HG02623 (cell line): ENCODE measurements around the gene MTIF2.
"Not testable (repeated sequence)": the region's sequence is repeated elsewhere in the genome, so short reads cannot be mapped to it uniquely, and the experiment has no call there.

Experiments
- ATAC-seq: cut with Tn5 transposase; IDR thresholded peaks from one replicate; pipeline ENCODE4 v1.9.1; 2021; ENCODE audit warnings: moderate library complexity; ENCODE audit not compliant: unreplicated experiment

The MTIF2 gene, protein sequence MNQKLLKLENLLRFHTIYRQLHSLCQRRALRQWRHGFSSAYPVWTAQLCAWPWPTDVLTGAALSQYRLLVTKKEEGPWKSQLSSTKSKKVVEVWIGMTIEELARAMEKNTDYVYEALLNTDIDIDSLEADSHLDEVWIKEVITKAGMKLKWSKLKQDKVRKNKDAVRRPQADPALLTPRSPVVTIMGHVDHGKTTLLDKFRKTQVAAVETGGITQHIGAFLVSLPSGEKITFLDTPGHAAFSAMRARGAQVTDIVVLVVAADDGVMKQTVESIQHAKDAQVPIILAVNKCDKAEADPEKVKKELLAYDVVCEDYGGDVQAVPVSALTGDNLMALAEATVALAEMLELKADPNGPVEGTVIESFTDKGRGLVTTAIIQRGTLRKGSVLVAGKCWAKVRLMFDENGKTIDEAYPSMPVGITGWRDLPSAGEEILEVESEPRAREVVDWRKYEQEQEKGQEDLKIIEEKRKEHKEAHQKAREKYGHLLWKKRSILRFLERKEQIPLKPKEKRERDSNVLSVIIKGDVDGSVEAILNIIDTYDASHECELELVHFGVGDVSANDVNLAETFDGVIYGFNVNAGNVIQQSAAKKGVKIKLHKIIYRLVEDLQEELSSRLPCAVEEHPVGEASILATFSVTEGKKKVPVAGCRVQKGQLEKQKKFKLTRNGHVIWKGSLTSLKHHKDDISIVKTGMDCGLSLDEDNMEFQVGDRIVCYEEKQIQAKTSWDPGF

DNA sequence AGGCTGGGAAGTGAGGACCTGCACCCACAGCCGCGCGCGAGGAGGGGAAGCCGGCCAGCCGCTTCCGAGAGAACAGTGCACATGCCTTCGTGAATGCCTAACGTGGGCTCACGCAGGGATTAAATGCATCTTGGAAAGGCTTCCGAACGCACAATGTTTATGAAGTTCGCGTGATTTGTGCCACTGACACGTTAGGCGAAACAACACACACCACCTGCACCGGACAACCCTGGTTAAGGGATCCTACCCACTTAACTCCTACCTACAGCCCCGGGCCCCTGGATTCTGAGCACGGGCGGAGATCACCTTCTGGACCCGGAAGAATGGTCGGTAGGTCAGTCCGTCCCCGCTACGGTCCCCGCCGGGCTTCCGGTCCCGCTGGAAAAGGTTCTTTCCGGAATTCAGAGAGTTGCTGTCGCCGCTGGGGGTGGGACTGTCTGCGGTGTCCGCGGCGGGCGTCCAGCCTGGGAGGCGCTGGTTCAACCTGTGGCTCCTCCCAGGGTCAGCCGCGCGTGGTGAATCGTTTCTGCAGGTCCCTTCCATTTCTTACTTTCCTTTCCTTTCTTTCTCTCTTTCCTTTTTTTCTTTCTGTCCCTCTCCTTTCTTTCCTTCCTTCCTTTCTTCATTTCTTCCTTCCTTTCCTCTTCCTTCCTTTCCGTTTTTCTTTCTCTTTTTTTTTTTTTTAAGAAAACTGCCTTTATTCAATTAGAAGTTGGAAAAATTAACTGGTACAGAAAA is at the start of gene MTIF2:
TSS of gene MTIF2 (minus strand) at position 325 of the 738 bp plus-strand sequence. CDS start 5,373 bp downstream, outside the sequence.
- peak; percentile 96 for ATAC-seq

DNA sequence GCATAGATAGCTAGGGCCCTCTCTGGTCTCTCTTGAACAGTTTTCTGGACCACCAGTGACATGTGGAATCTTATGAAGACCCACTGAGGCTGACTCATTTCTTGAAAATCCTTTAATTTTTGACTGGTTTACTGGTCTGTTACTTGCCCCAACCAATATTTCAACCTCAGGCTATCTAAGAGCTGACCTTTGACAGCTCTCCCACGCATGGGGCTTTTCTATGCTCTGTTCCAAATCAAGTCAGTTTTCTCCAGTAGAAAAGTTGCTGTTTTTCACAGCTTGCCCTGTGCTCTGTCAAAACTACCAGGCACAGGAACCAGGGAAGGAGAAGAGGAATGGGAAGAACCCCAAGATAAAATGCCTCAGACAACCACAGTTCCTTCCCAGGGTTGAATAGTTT is 46.0 kb upstream of the MTIF2 start:
- ATAC-seq = no peak

DNA sequence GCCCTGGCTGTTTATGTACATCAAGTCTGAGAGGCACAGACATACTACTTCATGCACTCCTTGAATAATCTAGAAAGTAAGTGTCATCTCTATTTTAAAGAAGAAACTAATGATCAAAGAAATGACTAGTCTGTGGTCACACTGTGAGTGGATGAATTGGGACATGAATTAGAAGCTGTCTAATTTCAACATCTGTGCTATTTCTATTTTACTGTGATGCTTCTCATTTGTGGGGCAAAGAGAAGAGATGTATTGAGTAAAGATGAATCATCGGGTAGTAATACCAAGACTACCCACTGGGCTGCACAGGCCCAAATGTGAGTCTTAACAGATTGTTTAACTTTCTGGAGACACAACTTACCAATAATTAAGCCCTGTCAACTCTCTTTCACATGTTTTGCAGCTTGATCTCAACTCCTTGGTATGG is 42.4 kb upstream of the MTIF2 start:
- ATAC-seq = peak; percentile 89

DNA sequence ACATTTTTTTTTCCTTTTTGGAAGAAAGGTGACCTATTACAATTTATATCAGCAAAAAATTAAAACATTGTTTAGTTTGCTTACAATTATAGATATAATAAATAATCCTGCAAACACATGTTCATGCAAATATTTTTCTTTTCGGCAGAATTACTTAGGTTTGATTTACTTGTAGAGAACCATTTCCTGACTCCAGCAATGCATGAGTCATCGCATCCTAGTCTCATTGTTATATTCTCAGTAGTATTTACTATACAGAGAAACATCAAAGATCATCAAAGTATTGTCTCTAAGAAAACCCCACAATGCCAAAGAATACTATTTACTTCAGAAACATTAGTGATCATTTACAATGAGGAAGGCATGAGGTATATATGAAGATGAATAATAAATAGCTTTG is 40.4 kb upstream of the MTIF2 start:
- no peak for ATAC-seq

DNA sequence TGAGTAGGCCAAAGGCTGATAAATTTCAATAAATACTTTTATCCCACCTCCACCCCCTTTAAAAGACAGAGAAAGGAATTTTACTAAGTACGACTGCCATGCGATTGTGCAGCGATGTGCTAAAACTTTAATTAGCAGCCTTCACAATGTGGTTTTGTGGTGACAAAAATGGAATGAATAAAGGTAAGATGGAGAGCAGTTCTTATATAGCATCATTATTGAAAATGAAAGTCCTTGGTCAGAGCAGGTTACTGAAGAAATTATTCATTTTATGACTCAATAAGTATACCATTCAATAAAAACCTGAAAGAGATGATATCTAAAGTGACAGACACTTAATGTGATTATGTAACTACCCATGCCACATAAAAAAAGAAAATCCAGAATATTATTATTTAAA is 33.2 kb upstream of the MTIF2 start:
- ATAC-seq = peak; percentile 73

DNA sequence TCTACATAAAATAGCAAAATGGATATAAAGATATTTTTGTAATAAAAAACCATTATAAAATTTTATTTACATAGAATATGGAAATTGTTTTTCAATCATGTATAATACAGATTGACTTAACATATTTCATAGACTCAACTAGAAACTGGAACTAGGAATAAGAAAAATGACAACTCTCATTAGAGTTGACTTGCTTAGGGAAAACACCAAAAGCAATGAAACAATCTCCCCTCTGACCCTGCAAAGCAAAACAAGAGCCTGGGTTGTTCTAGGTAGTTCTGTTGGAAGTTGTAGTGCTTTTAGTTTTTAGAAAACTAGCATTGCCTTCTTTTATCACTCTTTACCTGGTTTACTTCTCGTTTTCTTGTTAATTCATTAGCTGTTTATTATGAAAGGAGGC is 32.2 kb upstream of the MTIF2 start:
- ATAC-seq = no peak

DNA sequence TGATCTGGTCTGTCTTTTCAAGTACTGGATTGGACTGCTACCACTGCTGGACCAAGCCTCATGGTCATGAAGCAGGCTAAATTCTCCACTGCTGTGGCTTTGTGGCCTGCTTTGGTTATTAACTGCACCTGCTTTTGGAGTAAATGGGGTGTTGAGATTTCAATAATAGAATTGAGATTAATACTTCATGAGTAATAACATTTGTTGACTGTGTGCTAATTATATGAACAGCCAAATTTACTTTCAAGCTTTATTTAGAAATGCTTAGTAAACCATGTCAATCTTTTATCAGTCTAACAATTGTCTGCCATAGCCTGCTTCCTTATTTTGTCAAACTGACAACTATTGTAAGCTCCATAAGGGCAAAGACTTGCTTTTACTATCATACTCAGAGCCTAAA is 27.4 kb upstream of the MTIF2 start:
- ATAC-seq = no peak

DNA sequence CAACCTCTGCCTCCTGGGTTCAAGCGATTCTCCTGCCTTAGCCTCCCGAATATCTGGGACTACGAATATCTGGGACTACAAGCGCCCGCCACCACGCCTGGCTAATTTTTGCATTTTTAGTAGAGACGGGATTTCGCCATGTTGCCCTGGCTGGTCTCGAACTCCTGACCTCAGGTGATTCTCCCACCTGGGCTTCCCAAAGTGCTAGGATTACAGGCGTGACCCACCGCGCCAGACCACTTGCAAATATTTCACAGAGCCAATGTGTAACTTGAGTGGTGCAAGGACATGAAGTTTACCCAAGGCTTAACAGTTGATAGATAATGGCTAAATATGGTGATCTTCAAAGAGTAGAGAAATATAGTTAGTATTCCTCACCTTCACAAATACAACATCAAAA is 14.1 kb upstream of the MTIF2 start:
- no peak for ATAC-seq

DNA sequence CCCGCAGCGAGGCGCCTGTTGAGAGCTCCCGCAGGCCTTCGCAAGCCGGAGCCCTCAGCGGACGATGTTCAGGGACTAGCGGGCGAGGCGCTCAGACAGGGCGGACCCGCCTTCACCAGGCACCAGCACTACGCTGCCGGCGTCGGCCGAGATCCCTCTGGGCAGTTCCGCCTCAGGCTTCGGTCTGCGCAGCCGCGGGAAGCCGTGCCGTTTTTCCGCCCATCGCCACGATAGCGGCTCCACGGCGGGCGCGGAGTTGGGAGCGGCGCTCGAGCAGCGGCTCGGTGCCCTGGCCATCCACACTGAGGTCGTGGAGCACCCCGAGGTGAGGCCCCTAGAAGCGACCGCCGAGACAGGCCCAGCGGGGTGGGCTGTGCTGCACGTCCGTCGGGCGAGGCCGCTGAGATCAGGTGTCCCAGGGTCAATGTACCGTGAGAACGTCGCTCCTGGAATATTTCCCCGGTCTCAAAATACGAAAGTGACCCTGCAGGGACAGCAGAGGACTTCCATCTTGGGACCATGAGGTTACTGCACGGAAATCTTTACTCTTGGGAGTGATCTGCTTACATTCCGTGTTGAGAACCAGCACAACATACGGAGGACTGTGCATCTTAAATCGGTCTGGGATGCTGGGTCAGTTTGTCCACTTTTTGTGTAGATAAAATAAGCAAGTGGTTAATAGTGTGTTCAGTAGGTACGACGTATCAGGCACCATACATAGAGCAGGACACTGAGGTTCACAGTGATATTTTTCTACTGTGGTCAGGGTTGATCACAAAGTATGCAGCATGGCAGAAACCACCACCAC is 13.3 kb upstream of the MTIF2 start:
- peak; percentile 97 for ATAC-seq

DNA sequence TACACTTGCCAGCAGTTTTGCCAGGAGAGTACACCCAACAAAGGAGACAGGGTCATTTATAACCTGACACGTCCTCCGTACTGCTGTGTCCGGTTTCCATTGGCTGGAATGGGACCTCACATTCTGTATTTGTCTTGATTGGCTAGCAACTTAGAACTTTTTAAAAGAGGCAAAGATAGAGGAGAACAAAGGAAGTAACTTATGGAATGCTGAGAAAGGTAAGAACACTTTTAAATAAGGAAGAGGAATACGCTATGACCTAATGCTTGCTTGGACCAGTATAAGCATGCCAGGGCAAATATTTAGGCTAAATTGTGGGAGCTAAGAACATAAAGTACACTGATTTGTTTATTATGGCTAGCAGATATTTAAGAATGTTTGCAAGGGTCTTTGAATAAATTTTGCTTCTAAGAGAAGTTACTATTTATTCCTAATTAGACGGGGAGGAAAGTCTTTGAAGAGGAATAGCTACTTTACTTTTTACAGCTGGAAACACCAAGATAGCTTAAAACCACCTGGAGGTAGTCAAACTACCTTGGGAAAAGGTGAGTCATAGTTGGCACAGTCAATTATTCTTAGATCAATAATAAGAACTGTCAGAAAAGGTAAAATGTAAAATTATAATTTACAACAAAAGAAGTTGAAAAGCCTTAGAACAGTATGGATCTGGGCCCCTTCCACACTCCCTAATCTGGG is 12.0 kb upstream of the MTIF2 start:
- ATAC-seq = not testable (repeated sequence)

DNA sequence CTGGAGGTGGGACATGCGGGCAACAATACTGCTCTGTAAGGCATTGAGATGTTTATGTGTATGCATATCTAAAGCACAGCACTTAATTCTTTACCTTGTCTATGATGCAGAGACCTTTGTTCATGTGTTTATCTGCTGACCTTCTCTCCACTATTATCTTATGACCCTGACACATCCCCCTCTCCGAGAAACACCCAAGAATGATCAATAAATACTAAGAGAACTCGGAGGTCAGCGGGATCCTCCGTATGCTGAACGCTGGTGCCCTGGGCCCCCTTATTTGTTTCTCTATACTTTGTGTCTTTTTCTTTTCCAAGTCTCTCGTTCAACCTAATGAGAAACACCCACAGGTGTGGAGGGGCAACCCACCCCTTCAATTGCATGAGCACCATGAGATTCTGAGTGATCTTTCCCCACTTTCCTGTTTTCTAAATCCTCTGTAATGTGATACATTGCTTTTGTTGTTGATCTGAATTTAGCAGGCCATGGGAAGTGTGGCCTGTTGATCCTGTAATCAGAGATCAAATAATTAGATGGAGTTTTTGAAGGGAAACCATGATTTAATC is 10.9 kb upstream of the MTIF2 start:
- not testable (repeated sequence) for ATAC-seq

DNA sequence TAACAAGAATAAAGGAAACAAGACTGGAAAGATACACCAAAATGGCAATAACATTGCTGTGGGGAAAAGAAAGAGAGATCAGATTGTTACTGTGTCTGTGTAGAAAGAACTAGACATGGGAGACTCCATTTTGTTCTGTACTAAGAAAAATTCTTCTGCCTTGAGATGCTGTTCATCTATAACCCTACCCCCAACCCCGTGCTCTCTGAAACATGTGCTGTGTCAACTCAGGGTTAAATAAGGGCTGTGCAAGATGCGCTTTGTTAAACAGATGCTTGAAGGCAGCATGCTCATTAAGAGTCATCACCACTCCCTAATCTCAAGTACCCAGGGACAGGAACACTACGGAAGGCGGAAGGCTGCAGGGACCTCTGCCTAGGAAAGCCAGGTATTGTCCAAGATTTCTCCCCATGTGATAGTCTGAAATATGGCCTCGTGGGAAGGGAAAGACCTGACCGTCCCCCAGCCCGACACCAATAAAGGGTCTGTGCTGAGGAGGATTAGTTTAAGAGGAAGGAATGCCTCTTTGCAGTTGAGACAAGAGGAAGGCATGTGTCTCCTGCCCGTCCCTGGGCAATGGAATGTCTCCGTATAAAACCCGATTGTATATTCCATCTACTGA is 10.3 kb upstream of the MTIF2 start:
- not testable (repeated sequence) for ATAC-seq

DNA sequence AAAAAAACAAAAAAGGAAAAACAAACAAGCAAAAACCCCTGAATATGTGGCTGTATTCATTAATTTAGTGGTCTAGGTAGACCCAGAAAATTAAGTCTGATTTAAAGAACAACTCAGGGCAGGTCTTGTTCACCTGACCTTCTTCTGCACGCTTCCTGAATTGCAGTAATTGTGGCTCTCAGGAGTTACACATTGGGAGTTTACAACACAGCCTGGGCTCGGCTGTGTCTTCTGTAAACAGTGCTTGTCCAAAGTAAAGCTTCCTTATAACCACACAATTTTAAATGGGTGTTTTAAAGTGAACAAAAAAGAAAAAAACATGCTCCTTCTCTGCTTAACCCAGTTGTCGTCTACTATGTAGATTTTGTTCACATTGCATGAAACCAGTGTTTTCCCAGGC is 8.3 kb upstream of the MTIF2 start:
- ATAC-seq = no peak

DNA sequence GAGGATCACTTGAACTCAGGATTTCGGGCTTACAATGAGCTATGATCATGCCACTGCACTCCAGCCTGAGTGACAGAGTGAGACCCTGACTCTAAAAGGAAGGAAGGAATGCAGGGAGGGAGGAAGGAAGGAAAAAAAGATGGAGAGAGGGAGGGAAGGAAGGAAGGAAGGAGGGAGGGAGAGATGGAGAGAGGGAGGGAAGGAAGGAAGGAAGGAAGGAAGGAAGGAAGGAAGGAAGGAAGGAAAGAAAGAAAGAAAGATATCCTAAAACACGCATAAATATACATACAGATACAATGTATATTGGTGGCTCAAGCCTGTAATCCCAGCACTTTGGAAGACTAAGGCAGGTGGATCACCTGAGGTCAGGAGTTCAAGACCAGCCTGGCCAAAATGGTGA is 5.3 kb upstream of the MTIF2 start:
- not testable (repeated sequence) for ATAC-seq

DNA sequence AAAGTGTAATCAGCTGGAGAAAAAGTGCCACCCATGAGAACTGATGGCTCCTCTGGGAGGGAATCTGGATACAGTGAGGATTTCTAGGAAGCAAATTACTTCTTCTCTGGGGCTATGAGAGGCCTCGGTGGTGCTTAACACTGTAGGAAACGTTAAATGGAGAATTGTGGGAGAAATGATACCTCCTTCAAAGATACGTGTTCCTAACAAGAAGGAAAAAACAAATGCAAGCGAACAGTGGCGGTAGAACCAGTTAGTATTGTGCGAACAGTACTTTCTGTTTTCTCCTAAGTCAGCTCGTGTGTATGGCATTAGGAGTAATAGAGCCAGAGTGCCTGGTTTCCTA is 587 bp upstream of the MTIF2 start:
- no peak for ATAC-seq

DNA sequence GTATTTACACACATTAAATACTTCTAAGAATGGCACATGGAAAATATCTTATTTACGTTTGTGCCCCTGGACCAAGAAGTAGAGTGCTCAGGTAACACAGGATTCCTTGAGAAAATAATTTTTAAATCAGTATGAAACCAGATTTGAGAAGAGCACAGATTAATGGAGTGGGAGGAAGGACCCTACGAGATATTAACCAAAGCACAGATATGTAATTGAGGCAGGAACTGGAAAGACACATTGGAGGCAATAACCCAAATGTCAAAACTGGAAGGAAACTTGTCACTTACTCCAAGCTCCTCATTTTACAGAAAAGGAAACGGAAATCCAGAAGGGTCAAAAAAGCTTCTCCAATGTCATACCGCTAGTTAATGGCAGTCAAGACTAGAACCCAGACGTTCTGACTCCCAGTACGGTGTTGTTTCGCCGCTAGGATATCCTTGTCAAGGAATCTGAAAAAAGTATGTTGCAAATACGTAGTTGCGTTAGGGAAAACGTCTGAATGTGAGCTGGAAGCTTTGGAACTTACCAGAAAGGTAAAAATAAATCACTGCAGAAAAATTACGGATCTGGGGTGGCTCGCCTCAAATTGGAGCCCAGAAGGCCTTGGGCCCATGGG is 634 bp downstream of the MTIF2 start:
- ATAC-seq = no peak

DNA sequence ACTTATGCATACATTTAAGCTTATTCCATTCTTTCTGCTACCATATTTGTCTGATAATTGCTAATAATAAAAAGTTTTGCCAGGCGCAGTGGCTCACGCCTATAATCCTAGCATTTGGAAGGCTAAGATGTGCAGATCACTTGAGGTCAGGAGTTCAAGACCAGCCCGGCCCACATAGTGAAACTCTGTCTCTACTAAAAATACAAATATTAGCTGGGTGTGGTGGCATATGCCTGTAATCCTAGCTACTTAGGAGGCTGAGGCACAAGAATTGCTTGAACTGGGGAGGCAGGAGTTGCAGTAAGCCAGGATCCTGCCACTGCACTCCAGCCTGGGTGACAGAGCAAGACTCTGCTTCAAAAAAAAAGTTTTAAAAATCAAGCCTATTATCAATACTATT is 9.4 kb downstream of the MTIF2 start:
- not testable (repeated sequence) for ATAC-seq

DNA sequence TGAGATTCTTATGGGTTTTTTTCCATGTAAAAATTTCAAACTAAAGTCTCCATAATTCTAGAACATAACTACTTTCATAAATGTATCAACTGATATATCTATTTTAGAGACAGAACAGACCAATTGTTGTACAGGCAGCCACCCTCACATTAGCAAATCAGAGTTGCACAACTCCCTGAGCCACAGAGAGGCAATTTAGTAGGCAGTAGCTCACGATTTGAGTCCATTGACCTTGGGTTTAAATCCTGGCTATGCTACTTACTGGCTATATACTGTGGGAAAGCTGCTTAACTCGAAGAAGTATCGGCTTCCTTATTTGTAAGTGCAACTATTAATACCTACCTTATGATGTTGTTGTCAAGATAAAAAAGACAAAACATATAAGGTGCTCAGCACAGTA is 16.2 kb downstream of the MTIF2 start:
- no peak for ATAC-seq

DNA sequence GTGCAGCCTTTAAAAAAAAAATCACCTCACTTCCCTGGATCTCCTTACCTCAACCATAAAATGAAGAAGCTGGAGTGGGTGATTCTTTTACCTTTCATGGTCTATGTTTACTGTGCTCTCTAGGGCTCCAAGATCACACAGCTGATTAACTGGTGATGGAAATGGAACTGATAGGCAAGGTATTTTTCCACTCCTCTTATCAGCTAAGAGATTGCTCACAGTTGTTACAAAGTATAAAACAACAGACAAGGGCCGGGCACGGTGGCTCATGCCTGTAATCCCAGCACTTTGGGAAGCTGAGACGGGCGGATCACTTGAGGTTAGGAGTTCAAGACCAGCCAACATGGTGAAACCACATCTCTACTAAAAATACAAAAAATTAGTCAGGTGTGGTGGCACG is 22.0 kb downstream of the MTIF2 start:
- ATAC-seq = no peak
